Uterus (tissue), 2 donors: ENCODE data around the gene TM7SF2.

ENCODE experiments used
- POLR2A ChIP-seq, 2 donors: fragments of 450-650 bp; IDR thresholded peaks; one replicate each; pipeline ENCODE4 v1.6.1; 2016; ENCODE audit warnings: antibody characterized with exemption in 2 of 2, mild to moderate bottlenecking in 1 of 2, moderate library complexity in 1 of 2
- TF ChIP-seq, protein P1 (sequence below), 4 experiments: fragments of 200-600 bp in 2 of 4; fragments of 450-650 bp in 2 of 4; sonication (generic) in 2 of 4; IDR thresholded peaks; one replicate each; pipeline ENCODE4 v1.5.1; 2016 to 2019; ENCODE audit warnings: antibody characterized with exemption in 4 of 4, mild to moderate bottlenecking in 2 of 4, moderate library complexity in 1 of 4

DNA sequence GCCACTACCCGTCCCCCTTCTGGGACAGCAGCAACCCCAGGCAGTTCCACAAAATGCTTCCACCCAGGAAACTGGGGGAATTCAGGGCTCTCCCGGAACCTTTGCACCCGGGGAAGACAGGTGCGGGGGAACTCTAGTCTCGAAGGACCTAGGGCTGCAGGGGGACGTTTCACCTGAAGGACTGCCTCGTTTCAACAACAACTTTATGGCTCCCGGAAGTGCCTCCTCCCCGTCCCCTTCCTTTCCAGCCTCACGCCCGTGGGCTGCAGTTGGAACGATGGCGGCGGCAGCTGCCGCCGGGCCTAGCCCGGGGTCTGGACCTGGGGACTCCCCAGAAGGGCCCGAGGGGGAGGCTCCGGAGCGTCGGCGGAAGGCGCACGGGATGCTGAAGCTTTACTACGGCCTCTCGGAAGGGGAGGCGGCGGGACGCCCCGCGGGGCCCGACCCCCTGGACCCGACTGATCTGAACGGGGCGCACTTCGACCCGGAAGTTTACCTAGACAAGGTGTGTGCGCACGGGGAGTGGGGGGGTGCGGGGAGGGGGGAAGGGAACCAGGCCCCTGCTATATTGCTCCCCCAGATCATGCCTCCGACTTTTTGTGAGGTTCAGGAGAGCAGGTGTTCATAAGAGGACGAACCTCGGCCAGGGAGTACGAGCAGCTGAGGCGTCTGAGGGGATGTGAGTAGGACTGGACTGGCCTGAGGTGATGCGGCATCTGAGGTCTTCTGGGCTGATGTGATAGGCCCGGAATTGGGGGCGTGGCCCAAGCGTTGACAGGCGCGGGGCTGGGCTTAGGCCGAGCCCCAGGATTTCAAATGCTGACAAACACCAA lies 15.5 kb upstream of the TM7SF2 start, which contains the start of gene VPS51:
- TF ChIP-seq POLR2A (IDR thresholded peaks at IDR 0.05), result peak; percentile 20 to 58
- TF ChIP-seq, protein P1, sequence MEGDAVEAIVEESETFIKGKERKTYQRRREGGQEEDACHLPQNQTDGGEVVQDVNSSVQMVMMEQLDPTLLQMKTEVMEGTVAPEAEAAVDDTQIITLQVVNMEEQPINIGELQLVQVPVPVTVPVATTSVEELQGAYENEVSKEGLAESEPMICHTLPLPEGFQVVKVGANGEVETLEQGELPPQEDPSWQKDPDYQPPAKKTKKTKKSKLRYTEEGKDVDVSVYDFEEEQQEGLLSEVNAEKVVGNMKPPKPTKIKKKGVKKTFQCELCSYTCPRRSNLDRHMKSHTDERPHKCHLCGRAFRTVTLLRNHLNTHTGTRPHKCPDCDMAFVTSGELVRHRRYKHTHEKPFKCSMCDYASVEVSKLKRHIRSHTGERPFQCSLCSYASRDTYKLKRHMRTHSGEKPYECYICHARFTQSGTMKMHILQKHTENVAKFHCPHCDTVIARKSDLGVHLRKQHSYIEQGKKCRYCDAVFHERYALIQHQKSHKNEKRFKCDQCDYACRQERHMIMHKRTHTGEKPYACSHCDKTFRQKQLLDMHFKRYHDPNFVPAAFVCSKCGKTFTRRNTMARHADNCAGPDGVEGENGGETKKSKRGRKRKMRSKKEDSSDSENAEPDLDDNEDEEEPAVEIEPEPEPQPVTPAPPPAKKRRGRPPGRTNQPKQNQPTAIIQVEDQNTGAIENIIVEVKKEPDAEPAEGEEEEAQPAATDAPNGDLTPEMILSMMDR (IDR thresholded peaks at IDR 0.05), result peak in 2 of 4 experiments; percentile 35 to 57
